NCI-H2081 (cell line): Measurements from ENCODE around the gene OSBPL5.

Source experiments
- DNase-seq, 2 experiments: peaks; one replicate each; lab custom pipeline; 2025; lab: John Stamatoyannopoulos, UW

Gene OSBPL5

DNA sequence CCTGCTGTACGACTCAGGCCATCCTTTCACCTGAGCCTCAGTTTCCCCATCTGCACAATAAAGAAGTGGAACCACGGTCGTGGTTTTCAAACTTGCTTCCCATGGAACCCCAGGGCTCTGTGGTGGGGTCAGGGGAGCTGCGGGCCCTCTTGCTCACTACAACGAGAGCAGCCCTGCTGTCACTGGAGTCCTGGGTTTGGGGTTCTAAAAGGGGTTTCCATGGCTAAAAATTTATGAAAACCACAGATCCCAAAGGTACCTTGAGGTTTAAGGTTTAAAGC lies 62.5 kb downstream of the OSBPL5 start:
- no peak for DNase-seq

DNA sequence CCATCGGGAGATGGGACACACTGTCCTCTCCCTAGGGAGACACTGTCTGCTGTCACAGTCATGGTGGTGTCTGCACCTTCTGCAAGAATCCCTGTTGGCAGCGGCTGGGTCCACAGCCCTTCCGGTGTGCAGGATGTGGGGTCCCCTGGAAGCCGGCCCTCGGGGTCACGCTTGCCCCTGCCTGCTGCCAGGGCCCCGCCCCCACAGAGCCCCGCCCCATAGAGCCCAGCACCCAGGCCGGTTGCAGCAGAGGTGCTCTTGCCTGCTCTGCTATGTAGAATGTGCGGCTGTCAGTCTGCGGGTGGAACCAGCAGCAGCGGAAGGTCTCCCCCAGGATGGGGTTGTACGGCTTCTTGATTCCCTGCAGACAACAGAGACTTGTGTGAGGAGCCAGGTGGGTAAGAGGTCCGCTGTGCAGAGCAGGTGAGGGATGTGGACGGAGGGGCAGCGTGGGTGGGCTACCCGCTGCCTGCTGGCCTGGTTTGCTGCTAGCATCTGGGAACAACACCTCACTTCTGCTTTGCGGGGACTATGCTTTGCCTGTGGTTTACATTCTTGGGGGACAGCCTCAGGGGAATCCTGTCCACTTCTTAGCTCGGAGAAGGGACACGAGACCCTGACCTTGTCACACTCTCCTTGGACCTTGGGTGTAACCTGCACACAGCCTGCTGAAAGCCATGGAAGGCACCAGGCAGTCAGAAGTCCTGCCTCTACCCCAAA lies 63.0 kb downstream of the OSBPL5 start:
- DNase-seq = no peak

DNA sequence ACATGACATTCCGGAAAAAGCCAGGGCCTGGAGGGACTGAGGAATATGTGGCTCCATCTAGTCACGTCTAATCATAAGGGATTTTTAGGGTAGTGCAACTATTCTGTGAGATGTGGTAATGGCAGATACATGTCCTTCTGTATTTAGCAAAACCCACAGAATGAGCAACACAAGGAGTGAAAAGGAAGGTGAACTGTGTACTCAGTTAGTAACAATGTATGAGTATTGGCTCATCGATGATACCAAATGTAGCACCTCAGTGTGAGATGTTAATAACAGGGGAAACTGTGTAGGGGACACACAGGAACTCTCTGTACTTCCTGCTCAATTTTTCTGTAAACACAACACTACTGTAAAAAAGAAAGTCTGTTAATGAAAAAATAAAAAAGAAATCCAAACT lies 65.9 kb downstream of the OSBPL5 start:
- DNase-seq = no peak

DNA sequence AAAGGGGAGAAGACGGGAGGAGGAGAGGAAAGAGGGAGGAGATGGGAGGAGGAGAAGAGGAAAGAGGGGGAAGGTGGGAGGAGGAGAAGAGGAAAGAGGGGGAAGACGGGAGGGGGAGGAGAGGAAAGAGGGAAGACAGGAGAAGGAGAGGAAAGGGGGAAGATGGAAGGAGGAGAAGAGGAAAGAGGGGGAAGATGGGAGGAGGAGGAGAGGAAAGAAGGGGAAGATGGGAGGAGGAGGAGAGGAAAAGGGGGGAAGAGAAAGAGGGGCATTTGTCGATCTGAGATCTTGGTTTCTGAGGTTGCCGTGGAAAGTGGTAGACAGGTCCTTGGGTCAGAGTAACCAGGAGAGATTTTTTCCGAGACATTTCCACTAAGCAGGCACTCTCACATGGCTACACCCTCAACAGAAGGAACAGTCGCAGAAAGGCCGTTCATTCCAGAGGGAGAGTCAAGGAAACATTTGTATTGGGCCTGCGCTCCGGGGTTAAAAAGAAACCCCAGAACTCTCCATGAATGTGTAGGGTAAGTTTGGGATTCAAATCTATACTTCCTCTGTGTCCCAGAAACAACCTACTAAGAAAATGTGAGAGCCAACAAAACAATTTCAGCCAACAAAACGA lies 68.1 kb downstream of the OSBPL5 start:
- no peak for DNase-seq

DNA sequence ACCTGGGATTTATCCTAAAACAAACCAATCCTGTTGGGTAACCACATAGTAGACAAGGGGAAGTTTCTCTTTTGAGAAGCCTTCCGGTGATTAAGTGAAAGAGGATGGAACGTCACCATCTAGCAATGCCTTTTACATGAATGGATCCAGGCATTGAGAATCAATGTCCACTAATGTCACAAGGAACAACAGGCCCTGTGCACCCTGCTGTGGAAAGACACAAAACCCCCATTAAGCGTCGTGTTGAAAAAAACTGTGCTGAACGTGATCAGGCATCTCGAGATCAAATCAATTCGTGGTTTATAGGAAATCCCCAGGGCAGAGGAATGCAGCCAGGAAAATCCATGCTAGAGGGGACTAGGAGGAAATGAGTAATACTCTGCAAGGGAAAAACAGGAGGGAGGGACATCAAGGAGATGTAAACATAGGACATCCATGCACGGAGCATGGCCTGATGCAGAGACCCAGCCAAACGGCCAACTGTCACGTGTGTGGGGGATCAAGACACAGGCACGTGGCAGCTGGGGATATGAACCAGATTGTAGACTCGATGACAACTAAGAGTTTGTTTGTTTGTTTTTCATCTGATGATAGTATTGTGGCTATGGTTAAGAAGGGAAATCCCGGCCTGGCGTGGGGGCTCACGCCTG lies 69.3 kb downstream of the OSBPL5 start:
- no peak for DNase-seq

DNA sequence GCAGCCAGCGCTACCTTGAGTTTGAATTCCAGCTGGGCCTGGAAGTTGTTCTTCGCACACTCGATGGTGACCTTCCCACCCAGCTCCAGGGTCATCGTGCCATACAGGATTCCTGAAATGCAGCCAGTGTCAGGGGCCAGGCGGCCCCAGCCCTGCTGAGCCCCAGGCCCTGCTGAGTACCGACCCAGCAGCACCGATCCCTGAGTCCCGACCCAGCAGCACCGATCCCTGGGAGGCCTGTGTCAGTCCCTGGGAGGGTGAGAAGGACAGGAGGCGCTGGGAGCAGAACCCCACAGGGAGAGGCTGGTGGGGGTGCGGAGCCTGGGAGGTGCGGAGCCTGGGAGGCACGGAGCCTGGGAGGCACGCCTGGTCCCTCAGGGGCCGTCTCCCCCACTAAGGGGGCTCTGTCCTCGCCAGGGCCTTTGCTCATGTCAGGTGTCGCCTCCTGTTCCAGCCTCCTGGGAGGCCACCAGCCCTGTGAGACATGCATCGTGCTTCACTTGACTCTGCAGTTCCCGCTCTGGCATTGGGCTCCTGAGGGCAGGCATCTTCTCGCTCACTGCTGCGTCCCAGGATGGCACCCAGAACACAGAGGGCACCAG lies 70.8 kb downstream of the OSBPL5 start:
- DNase-seq = no peak

DNA sequence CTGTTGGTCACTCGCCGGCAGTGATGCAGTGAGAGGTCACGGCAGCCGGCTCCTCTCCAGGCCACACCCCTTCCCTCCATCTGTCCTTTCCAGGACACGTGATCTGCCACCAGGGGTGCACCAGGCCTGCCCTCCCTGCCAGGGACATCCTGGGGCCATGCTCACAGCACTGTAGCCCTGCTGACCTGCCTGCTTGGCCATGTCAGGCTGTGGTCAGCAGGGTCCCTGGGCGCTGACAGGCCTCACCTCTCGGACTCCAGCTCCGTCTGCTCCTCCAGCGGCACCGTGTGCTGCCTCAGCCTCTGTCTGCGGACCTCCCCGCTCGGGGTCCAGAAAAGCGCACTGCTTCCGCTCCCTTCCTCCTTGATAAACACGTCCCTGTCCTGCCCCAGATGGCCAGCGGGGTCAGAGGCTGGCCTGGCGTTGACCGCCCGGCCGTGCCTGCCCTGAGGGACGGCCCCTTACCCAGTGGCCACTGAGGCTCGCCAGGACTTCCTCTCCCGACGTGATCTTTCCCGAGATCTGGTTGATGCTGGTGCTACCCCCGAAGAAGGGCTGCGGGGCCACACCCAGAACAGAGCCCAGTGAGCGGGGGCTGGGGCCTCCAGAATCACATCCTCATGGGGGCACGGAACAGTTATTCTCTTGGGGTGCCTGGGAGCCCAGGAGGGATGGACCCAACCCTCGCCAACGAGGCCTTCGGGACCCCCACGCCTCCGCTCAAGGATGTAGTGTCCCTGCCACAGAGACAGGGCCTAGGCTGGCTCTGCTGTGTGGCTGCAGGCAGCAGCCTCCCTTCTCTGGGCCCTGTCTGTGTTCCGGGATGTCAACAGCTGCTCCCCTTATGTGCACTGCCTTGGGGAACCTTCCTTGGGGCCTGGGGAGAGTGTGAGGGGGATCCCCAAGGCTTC lies 71.6 kb downstream of the OSBPL5 start:
- no peak for DNase-seq

DNA sequence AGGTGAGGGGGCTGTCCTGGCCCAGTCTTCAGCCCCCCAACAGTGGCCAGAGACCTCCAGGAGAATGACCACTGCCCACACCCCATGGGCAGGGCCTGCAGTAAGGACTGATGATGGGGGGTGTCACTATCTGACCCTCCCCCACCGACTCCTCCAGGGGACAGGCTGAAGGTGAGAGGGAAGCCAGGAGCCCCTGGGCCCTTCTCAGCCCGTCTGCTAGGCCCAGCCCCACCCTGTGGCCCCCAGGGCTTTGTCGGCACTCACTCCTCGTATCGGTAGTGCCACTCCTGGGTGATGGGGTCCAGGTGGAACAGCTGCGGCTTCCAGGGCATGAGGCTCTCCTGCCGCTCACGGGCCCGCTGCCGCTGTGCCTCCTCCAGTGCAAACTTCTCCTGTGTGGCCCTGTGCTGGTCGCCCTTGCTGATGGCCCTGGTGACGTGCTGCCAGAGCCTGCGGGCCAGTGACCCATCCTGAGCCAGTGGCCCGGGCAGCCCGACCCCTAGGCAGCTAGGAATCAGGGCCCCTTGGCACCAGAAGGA lies 72.4 kb downstream of the OSBPL5 start:
- DNase-seq = no peak

DNA sequence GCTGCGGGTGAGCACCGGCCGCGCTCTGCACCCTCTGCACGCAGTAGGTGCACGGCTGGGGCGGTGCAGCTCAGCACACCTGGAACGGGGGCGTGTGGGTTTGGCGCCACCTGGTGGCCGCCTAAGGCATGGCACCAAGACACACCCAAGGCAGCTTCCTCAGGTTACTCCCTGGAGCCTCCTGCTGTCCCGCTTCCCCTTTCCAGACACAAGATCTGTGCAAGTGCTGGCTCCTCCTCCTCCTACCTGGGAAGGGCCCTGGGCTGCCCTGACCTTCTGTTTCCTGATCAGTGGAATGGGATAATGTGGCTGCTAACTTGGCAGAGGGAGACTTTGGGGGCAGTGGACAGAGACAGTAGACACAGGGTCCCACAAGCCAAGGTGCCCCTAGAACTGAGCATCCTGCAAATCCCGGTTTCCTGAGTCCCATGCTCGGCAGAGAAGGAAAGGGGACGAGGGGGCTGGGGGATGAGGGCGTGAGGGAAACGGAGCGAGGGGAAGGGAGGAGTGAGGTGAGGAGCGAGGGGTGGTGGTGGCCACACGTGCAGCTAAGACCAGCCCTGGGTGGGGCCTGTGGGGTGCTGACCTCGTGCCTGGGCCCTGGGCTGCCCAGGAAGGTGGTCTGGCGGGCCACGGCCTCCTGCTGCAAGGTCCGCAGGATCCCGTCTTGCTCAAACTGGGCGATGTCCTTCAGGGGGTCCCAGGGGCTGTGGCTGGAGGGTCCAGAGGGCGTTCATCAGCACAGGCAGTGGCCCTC lies 73.1 kb downstream of the OSBPL5 start:
- peak; percentile 51 to 54 for DNase-seq

DNA sequence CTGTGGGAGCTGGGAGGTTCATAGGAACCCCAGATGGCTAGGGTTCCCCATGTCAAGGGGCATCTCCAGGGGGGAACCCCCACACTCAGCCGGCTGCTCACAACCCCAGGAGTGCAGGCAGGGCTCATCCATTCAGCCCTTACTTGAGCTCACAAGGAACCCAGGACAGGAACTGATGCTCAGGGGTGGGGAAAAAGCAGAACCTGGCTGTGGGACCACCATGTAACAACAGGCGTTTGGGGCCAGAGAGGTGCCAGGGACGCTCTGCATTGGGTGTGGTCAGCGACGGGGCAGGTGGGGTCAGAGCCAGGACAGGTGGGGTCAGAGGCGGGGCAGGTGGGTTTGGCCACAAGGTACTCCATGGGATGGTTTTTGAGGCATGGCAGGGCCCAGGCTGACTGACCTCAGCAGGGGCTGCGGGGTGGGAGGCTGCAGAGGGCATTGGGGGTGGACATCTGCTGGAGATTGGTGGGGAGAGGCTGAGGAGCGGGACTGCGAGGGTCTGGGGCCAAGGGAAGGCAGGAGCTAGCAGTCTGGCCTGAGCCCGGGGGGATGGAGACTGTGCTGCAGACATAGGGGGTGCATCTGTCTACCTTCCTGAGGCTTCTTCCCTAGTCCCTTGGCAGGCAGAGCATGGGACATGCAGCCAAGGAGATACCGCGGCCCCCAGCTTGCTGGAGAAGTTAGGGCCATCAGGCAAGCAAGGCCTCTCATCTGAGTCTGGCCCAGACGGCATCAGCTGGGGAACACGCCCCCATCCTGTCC lies 73.8 kb downstream of the OSBPL5 start:
- no peak for DNase-seq

DNA sequence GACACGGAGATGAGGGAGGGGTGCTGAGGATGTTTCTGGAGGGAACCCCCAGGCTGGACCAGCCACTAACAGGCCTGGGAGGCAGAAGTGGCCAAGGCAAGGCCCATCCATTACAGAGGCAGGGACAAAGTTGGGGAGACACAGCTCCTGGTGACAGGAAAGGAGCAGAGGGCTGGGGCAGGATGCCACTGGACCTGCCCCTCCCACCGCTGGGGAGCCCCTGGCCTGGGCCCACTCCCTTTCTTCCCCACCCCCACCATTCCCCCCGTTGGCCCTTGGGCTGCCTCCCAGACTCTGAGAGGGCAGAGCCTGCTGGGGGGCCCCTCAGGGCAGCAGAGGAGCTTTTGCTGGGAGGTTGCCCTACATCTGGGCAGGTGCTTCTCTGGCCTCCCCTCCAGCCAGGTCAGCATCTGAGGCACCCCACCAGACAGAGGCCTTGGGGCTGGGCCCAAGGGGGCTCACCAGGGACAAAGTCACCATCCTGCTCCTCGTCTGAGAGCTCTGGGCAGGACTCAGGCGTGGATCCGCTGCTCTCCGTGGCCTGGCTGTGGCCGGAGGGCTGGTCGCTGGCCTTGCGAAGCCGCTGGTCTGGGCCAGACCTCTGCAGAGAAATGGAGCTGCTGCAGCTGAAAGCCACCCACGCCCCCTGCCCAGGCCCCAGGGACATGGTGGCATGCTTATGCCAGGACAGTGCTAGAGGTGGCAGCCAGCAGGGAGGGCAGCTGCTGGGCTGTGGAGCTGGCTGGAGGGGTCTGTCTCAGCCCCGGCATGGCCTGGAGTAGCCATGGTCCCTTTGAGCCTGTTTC lies 74.8 kb downstream of the OSBPL5 start:
- DNase-seq = no peak

DNA sequence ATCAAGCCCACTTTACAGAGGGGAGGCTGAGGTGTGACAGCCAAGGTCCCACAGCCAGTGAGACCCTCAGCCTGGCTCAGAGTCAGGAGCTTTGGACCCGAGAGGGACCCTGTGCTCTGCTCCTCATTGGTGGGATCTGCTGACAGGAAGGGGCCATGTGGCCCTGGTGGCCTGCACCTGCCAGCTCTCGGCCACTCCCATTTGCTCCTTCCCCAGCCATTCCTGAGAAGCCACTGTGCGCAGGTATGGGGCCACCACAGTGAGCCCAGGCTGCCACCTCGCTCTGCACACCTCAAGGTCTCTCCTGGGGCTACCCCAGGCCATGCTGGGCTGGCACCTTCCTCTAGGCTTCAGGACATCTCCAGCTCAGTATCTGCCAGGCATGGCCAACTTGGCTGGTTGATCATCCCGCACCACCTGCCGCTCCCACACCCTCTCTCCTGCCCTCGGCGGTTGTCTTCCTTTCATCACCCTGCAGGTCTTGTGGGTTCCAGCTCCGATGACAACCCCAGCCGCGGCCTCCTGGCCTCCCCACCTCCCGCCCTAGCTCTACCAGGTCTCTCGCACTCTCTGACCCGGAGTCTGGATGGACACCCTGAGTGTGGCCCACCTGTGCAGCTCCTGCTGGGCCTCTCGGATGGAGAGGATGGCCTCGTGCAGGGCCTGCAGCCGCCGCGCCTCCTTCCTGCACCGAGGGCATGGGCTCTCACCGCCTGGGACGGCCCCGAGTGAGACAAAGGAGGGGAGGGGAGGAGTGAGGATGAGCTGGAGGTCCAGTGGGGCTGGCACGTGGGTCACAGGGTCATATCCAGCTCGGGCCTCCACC lies 75.7 kb downstream of the OSBPL5 start:
- DNase-seq = no peak

DNA sequence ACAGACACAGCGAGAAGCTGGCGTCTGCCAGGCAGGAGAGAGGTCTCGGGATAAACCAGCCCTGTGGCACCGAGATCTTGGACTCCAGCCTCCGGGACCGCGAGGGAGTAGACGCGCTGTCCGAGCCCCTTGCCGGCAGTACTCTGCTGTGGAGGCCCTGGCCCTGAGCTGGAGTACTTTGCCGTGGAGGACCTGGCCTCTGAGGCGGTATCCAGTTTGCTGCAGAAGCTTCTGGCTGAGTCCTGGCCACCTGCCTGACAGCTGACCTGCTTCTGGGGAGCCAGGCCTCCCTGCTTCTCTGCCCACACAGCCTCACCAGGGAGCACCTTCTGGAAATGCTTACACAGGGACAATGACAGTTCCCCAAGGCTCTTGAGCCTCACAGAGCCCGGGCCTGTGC lies 76.3 kb downstream of the OSBPL5 start:
- no peak for DNase-seq

DNA sequence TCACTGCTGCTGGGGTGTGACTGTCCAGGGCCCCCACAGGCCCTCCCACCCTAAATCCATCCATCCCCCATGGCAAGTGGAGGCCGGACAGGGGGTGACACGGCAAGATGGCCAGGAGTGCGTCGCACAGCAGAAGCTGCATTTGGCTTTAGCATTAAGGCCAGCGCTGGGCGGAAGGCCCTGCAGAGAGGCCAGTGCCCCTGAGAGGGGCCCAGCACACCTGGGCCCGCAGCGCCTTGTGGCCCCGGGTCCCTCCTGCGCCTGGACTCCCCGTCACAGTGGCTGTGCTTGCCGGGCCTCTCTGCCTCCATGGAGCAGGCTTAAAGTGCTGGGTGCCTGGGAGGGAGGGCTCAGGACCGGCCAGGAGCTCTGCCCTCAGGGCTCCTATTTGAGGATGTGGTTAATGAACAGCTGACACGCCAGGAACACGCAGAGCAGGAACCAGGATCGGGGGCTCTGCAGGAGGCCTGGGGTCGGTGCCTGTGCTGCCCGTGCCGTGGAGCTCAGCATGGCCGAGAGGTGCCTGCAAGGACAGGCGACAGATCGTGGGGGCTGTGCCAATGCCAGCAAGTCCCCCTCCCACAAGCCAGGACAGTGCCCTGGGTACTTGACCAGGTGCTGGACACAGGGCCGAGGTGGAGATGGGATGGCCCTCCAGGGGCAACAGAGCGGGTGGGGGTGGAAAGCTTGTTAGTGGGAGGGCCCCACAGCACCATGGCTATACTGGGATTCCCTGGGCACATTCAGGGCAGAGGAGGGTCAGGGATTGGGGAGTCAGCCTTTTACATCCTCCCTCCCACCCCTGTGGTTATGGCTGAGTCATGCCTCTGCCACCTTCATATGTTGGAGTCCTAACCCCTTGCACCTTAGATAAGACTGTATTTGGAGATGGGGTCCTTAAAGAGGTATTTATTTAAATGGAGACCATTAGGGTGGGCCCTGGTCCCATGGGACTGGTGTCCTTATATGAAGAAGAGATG lies 77.0 kb downstream of the OSBPL5 start:
- no peak for DNase-seq

DNA sequence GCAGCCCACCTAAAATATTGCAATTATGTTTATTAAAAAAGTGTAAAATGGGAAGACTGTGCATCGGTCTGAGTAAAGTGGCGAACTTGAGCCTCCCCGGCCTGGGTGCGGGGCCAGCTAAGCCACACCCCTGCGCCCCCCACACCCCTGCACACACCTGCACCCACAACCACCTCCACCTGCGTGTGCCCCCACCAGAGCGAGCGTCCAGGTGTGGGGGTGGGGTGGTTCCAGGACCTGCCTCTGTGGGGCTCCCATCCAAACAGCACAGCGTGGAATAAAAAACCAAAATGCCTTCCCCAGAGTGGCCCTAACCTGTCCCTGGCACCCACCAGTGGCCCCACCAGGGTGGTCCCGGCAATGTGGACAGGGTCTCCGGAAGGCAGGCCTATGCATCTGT lies 77.7 kb downstream of the OSBPL5 start:
- no peak for DNase-seq

DNA sequence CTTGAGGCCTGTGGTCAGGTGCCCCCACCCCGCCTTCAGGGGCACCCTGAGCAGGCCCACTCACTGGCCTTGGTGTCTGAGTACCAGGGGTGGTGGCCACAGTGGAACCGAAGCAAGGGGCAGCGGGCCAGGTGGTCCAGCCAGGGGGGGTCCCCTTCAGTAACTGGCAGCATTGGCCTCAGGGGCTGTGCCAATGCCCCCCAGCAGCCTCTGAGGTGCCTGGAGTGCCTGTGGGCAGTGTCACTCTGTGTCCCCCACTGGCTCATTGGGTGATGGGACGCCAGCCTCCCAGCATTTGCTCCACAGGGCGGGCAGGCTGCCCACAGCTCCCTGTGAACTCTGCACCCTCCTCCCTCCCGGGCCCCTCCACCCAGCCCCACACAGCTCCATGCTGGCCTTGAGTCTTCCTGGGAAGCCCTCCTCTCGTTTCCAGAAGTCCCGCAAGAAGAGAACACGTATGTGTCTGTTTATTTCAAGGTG lies 78.4 kb downstream of the OSBPL5 start:
- no peak for DNase-seq

DNA sequence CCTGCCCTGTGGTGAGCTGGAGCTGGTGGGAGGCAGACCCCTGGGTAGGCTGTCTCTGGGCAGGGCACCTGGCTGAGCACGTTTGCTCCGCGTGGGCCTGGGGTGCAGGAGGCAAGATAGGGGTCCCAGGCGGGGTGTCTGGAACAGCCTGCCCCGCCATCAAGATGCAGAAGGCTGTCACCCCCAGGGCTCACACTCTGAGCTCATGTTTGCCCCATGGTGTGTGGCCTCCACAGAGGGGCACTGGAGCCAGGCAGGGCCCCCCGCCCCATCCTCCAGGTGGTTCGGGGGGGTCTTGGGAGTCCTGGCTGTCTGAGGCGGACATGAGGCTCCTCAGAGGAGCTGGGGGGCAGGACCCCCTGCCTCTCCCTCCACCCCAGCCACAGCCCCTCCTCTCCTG lies 79.0 kb downstream of the OSBPL5 start:
- DNase-seq = no peak
